Measurements from ENCODE around the gene CRACDL. TPM values are rescaled to one million over a fixed set of nuclear protein-coding genes. Genes with fewer than 3 reads are reported as not detected.

Gene CRACDL
- total RNA-seq, 8 experiments from 2014 or later: 0.11 to 5.5 (median 0.64) TPM; not detected in 2

DNA sequence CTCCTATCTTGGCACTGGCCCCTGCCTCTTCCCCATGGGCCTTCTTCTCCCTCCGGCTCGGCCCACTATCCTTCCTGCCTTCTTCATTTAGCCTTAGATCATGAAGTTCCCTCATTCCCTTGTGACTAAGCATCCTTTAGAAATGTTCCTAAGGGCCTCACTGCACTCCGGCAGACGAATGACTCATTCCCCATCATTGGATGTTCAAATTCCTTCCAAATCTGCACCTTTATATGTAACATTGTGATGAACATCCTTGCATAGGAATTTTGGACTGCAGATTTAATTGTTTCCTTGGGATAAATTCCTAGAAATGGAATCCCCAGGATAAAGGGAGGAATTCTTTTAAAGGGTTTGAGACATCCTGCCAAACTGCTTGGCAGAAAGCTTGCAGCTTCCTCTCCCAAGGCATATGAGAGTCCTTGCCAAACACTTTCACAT is 19.0 kb downstream of the CRACDL start:
- H3K4me1 ChIP-seq (replicated peaks in 1 of 2): no peaks in the 10 kb centered on the region
- 8 to 71% (median 61%) methylated on average over 2 to 3 of the region's 4 CpGs; no CpG with 5 or more reads in 2 of the 10 experiments for WGBS, 10 experiments
- H3K4me3 ChIP-seq: no peak overlapping the region
- H3K27ac ChIP-seq: no peak overlapping the region
- in situ Hi-C loops (cut with MboI; ENCODE audit: low pct_unique_long_range_greater_than_20kb in 2 of 9, low sequenced_read_pairs in 9 of 9, unreplicated experiment in 9 of 9): loop anchor here in 1 of 9 experiments (25.0 kb wide), 1 partner anchor 120 kb away; no protein-coding TSS in a partner anchor
- ATAC-seq (replicated peaks in 6 of 8): peak in 6 of 8 experiments; percentile 35 to 77 (median 58)

DNA sequence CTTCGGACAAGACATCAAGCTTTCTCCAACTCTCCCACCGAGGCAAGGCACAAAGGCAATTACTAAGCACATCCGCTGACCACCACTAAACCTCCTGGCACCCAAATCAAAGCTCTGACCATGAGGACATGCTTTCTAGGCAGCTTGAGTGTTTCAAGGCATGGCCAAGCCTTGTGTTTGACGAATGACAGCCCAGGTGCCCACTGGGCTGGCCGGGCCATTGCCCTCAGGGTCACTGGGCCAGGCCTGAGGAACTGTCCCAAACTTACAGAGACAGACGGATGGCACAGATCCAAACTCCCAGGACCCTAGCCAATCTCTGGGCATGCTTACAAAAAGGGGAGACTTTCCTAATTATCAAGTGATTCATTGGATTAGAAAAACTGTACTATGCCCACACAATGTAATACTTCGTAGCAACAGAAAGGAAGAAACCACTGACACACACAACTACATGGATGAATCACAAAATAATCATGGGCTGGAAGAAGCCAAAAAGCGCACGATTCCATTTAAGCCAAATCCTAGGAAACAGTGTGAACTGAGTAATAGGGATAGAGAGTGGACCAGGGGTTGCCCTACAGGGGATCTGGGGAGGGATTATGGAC is 20.2 kb downstream of the CRACDL start:
- ATAC-seq (replicated peaks in 6 of 8): no peak
- in situ Hi-C loops (cut with MboI; ENCODE audit: low pct_unique_long_range_greater_than_20kb in 2 of 9, low sequenced_read_pairs in 9 of 9, unreplicated experiment in 9 of 9): loop anchor here in 1 of 9 experiments (25.0 kb wide), 1 partner anchor 121 kb away; no protein-coding TSS in a partner anchor
- Histone ChIP-seq H3K27ac (no peak overlapping the region), H3K4me1 (replicated peaks in 1 of 2) (no peaks in the 10 kb centered on the region), H3K4me3 (no peak overlapping the region)
- WGBS, 10 experiments: 8 to 94% (median 57%) methylated on average over 2 to 9 of the region's 9 CpGs; no CpG with 5 or more reads in 4 of the 10 experiments

DNA sequence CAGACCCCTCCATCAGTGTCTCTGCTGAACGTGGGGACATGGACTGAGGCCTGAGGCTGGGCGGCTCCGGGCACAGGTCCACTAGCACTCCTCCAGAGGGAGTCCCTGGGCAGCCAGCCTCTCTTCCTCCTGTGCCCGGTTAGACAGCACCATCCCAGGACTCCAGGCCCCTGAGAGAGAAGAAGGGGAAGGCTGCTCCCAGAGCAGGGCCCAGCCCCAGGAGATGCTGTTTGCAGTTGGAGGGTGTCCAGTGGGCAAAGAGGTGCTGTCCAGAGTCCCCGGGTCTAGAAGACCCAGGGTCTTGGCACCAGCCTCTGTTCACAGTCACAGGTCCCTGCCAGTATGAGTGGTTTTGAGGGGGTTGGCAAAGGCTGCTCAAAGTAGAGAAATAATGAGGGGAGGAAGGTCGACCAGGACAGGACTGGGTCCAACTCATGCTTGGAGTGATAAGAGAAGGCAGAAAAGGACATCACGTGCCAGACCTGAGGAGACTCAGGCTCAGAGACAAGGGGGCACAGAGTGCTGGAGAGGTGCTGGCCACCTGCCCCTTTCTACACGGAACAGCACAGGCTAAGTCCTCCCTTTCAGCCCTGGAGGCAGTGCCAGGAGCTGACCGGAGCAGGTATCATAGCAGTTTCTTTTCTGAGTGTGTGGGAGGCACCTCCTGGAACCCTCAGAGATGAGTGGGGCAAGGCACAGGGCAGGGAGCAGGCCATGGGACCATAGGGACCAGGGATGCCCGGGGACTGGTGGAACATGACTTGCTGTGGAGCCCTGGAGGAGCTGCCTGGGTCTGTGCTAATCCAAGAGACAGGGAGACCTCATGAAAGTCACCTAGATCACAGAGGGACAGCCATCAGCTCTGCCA is 21.1 kb downstream of the CRACDL start:
- in situ Hi-C loops (cut with MboI; ENCODE audit: low pct_unique_long_range_greater_than_20kb in 2 of 9, low sequenced_read_pairs in 9 of 9, unreplicated experiment in 9 of 9): loop anchor here in 1 of 9 experiments (25.0 kb wide), 1 partner anchor 122 kb away; no protein-coding TSS in a partner anchor
- H3K27ac ChIP-seq: no peak overlapping the region
- H3K4me3 ChIP-seq: no peak overlapping the region
- WGBS, 10 experiments: 40 to 85% (median 74%) methylated on average over 1 to 5 of the region's 10 CpGs; no CpG with 5 or more reads in 3 of the 10 experiments
- ATAC-seq (replicated peaks in 6 of 8): no peak
- no peaks in the 10 kb centered on the region for H3K4me1 ChIP-seq (replicated peaks in 1 of 2)

DNA sequence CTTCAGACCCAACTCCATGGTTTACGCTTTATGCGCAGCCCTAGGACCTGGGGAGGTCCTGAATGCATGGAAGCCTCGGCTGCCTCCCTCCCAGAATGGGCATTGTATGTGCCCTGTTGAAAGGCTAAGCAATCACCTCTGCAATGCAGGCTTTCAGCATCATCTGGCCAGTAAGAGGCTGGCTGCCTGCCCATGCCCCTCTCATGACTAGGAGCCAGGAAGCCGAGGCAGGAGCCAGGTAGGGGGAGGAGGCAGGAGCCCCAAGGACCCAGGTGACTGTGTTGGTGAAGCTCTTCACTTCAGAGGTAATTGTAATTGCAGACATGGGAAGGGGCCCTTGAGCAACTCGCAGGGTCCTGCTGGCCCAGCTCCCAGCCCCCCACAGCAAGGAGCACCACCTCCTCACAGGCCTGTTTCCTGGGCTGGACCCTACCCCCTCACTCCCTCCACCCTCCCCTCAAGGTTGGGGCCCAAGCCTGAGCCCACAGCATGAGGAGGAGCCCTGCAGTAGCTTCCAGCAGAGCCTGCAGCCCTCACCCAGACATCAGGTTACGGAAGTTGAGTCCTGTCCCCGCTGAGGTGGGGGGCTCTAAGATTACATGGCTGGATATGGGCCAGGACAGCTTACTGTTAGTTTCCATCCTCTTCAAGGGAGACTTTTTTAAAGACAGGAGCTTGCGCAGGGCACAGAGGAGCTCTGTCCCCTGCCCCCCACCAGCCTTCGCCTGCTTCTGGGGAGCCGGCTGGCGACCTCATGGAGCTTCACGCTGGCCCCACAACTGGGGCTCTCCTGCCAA is 21.9 kb downstream of the CRACDL start:
- WGBS, 10 experiments: 60 to 90% (median 80%) methylated on average over 1 to 6 of the region's 12 CpGs; no CpG with 5 or more reads in 5 of the 10 experiments
- H3K4me1 ChIP-seq (replicated peaks in 1 of 2): peaks cover 5% of the 10 kb centered on the region in 2 donors

GRCh38 chr2:98912957-98913915 is 22.8 kb downstream of the CRACDL start:
- ATAC-seq (replicated peaks in 6 of 8): peak in 2 of 8 experiments; percentile 22 to 27
- Histone ChIP-seq H3K27ac (no peak overlapping the region), H3K4me1 (replicated peaks in 1 of 2) (peaks cover 9 to 11% of the 10 kb centered on the region in 2 donors), H3K4me3 (no peak overlapping the region)
- 15 to 100% (median 92%) methylated on average over 1 to 4 of the region's 11 CpGs; no CpG with 5 or more reads in 1 of the 10 experiments for WGBS, 10 experiments
- in situ Hi-C loops (cut with MboI; ENCODE audit: low pct_unique_long_range_greater_than_20kb in 2 of 9, low sequenced_read_pairs in 9 of 9, unreplicated experiment in 9 of 9): loop anchor here in 1 of 9 experiments (25.0 kb wide), 1 partner anchor 124 kb away; no protein-coding TSS in a partner anchor

More for the DNA sequence above, 21.9 kb downstream of the CRACDL start:
- in situ Hi-C loops (cut with MboI; ENCODE audit: low pct_unique_long_range_greater_than_20kb in 2 of 9, low sequenced_read_pairs in 9 of 9, unreplicated experiment in 9 of 9): loop anchor here in 1 of 9 experiments (25.0 kb wide), 1 partner anchor 123 kb away; no protein-coding TSS in a partner anchor
- Histone ChIP-seq H3K4me3 (no peak overlapping the region), H3K27ac (no peak overlapping the region)
- ATAC-seq (replicated peaks in 6 of 8): no peak

DNA sequence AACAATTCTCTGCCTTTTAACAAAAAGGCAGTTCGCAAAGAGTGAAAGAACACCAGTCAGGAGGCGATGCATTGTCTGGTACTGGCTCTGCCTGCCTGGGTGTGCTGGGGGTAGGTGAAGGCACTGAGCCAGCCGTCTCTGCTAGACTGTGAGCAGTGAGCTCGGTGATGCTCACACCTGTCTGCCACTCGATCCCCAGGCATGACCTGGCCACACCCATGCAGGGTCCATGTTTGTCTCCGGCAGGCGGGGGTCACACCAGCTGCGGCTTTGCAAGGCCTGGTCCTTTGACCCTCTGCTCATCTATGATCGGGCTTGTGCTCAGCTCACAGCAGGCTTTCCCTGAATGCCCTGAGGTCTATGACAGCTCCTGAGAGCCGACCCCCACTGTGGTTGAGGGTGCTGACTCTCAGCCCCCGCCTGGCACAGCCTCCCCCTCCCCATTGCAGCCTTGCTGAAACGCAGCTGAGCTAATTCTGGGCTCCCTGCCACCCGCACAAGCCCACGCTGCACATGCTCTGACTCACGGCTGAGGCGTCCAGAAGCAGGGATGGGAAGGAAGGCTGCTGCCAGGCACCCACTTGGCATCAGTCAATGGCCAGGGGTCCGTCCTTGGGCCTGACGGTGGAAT is 23.7 kb downstream of the CRACDL start:
- ATAC-seq (replicated peaks in 6 of 8): peak in 4 of 8 experiments; percentile 26 to 70 (median 38)
- Histone ChIP-seq H3K27ac (no peak overlapping the region), H3K4me1 (replicated peaks in 1 of 2) (peaks cover 9 to 11% of the 10 kb centered on the region in 2 donors), H3K4me3 (no peak overlapping the region)
- 20 to 97% (median 70%) methylated on average over 1 to 12 of the region's 18 CpGs; no CpG with 5 or more reads in 3 of the 10 experiments for WGBS, 10 experiments
- in situ Hi-C loops (cut with MboI; ENCODE audit: low pct_unique_long_range_greater_than_20kb in 2 of 9, low sequenced_read_pairs in 9 of 9, unreplicated experiment in 9 of 9): loop anchor here in 1 of 9 experiments (25.0 kb wide), 1 partner anchor 125 kb away; no protein-coding TSS in a partner anchor

DNA sequence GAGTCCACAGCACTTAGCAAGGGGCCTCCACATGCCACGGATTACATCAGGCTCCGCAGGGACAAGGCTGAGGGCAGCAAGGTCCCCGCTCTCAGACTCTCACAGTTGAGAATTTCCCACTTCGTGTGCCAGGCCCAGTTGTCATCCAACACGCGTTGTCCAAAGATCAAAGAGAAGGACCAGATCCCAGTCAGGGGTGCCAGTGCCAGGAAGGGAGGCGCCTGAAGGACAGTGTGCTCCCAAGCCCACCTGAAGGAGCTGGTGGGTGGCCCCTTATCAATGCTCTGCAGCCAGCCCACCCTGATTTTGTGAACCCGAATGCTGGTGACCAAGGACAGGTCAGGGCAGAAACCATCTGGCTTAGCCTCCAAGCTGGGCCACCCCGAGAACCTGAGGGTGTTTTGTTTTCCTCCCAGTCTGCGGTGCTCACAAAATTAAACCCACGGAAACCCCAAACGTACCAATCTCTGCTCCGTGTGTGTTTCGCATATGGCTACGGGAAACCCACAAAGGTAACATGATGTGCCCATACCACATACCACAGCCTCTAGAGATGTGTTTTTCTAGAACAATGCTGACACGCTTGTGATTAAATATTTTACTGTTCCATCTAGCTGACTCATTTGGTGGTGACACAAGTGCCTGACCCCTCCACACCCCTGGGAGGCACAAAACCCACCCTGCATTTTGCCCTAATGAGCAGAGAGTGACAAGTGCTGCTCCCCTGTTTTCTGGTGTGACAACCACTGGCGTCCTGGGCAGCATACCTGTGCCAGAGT is 24.5 kb downstream of the CRACDL start:
- Histone ChIP-seq H3K4me3 (no peak overlapping the region), H3K27ac (no peak overlapping the region), H3K4me1 (replicated peaks in 1 of 2) (peaks cover 9 to 11% of the 10 kb centered on the region in 2 donors)
- peak in 1 of 8 experiments; percentile 9 for ATAC-seq (replicated peaks in 6 of 8)
- 60 to 100% (median 88%) methylated on average over 1 to 9 of the region's 17 CpGs; no CpG with 5 or more reads in 1 of the 10 experiments for WGBS, 10 experiments
- in situ Hi-C loops (cut with MboI; ENCODE audit: low pct_unique_long_range_greater_than_20kb in 2 of 9, low sequenced_read_pairs in 9 of 9, unreplicated experiment in 9 of 9): loop anchor here in 1 of 9 experiments (25.0 kb wide), 1 partner anchor 126 kb away; no protein-coding TSS in a partner anchor

GRCh38 chr2:98911126-98911375 is 25.0 kb downstream of the CRACDL start:
- no peak for ATAC-seq (replicated peaks in 6 of 8)
- in situ Hi-C loops (cut with MboI; ENCODE audit: low pct_unique_long_range_greater_than_20kb in 2 of 9, low sequenced_read_pairs in 9 of 9, unreplicated experiment in 9 of 9): loop anchor here in 1 of 9 experiments (25.0 kb wide), 1 partner anchor 126 kb away; no protein-coding TSS in a partner anchor
- Histone ChIP-seq H3K27ac (no peak overlapping the region), H3K4me1 (replicated peaks in 1 of 2) (peaks cover 9 to 11% of the 10 kb centered on the region in 2 donors), H3K4me3 (no peak overlapping the region)
- 63 to 100% (median 88%) methylated on average over 1 to 4 of the region's 7 CpGs; no CpG with 5 or more reads in 6 of the 10 experiments for WGBS, 10 experiments

GRCh38 chr2:98910349-98911125 is 25.5 kb downstream of the CRACDL start:
- in situ Hi-C loops (cut with MboI; ENCODE audit: low pct_unique_long_range_greater_than_20kb in 2 of 9, low sequenced_read_pairs in 9 of 9, unreplicated experiment in 9 of 9): loop anchor here in 1 of 9 experiments (25.0 kb wide), 1 partner anchor 127 kb away; no protein-coding TSS in a partner anchor
- ATAC-seq (replicated peaks in 6 of 8): no peak
- 33 to 100% (median 91%) methylated on average over 1 to 9 of the region's 10 CpGs; no CpG with 5 or more reads in 1 of the 10 experiments for WGBS, 10 experiments
- Histone ChIP-seq H3K4me1 (replicated peaks in 1 of 2) (peaks cover 9 to 11% of the 10 kb centered on the region in 2 donors), H3K4me3 (no peak overlapping the region), H3K27ac (no peak overlapping the region)

Data from motor neuron (in vitro differentiated cells).